HL-60 (cell line): ENCODE data around the gene ATPAF1.

Experiments
- DNase-seq, 2 experiments: peaks; one replicate each; pipeline ENCODE4 v3.0.0-alpha.2; 2010 to 2020; ENCODE audit warnings: low read depth in 1 of 2, low spot score in 1 of 2
- H3K27ac ChIP-seq: fragments of 250-450 bp; sonication (Bioruptor Pico); replicated peaks from 2 replicates; pipeline ENCODE4 v1.5.1; 2020; ENCODE audit warnings: mild to moderate bottlenecking, moderate library complexity
- H3K27me3 ChIP-seq: fragments of 250-450 bp; sonication (Bioruptor Pico); 2 replicates; pipeline ENCODE4 v1.5.1; 2021; ENCODE audit warnings: mild to moderate bottlenecking, moderate library complexity; ENCODE audit not compliant: insufficient read depth, poor library complexity, severe bottlenecking
- H3K4me3 ChIP-seq: replicated peaks from 2 replicates; pipeline ENCODE4 v1.5.1; 2011; ENCODE audit warnings: mild to moderate bottlenecking, control low read depth, low read length; ENCODE audit not compliant: insufficient read depth
- CTCF ChIP-seq: IDR thresholded peaks from one replicate; pipeline ENCODE4 v1.5.1; 2011; ENCODE audit warnings: low read length, control low read depth, inconsistent platforms; ENCODE audit not compliant: insufficient read depth
- GABPA ChIP-seq: IDR thresholded peaks from 2 replicates; pipeline ENCODE4 v1.6.1; 2012; ENCODE audit warnings: low read depth
- POLR2AphosphoS5 ChIP-seq: IDR thresholded peaks from 2 replicates; pipeline ENCODE4 v1.6.1; 2012; ENCODE audit warnings: low read depth
- REST ChIP-seq: IDR thresholded peaks from 2 replicates; pipeline ENCODE4 v1.6.1; 2012; ENCODE audit warnings: low read depth; ENCODE audit not compliant: insufficient replicate concordance
- SPI1 ChIP-seq: IDR thresholded peaks from 2 replicates; pipeline ENCODE4 v1.6.1; 2012; ENCODE audit warnings: low read depth, mild to moderate bottlenecking, borderline replicate concordance

Gene ATPAF1

GRCh38 chr1:46639547-46639946 lies 28.6 kb downstream of the ATPAF1 start:
- no peak for DNase-seq
- no peaks in the 10 kb centered on the region for H3K27me3 ChIP-seq
- H3K27ac ChIP-seq, result no peak overlapping the region
- TF ChIP-seq CTCF (no peak), REST (no peak), SPI1 (no peak), GABPA (no peak), POLR2AphosphoS5 (no peak)
- H3K4me3 ChIP-seq, result no peak overlapping the region

- DNase-seq, result no peak
- H3K4me3 ChIP-seq, result no peak overlapping the region
- TF ChIP-seq SPI1 (no peak), GABPA (no peak), CTCF (no peak), REST (no peak), POLR2AphosphoS5 (no peak)
Measured at GRCh38 chr1:46638921-46639320, 29.2 kb downstream of the ATPAF1 start.

GRCh38 chr1:46637444-46638083 lies 30.6 kb downstream of the ATPAF1 start:
- H3K27me3 ChIP-seq, result no peaks in the 10 kb centered on the region
- no peak overlapping the region for H3K27ac ChIP-seq
- no peak for DNase-seq
- TF ChIP-seq SPI1 (no peak), CTCF (no peak), POLR2AphosphoS5 (no peak)
- H3K4me3 ChIP-seq, result no peak overlapping the region

More at GRCh38 chr1:46638921-46639320, 29.2 kb downstream of the ATPAF1 start:
- Histone ChIP-seq H3K27me3 (no peaks in the 10 kb centered on the region), H3K27ac (no peak overlapping the region)

GRCh38 chr1:46635205-46635604 lies 33.0 kb downstream of the ATPAF1 start:
- Histone ChIP-seq H3K27ac (no peak overlapping the region), H3K4me3 (no peak overlapping the region), H3K27me3 (no peaks in the 10 kb centered on the region)
- TF ChIP-seq CTCF, result no peak
- TF ChIP-seq GABPA, result no peak
- TF ChIP-seq POLR2AphosphoS5, result no peak
- TF ChIP-seq SPI1, result no peak
- TF ChIP-seq REST, result no peak
- no peak for DNase-seq
